ENCODE measurements around the gene ANO1. TPM values are rescaled to one million over a fixed set of nuclear protein-coding genes. Genes with fewer than 3 reads are reported as not detected.

Gene ANO1
- polyA plus RNA-seq, 1 of the 3 experiments (the other 2 are of a cell fraction), result not detected

DNA sequence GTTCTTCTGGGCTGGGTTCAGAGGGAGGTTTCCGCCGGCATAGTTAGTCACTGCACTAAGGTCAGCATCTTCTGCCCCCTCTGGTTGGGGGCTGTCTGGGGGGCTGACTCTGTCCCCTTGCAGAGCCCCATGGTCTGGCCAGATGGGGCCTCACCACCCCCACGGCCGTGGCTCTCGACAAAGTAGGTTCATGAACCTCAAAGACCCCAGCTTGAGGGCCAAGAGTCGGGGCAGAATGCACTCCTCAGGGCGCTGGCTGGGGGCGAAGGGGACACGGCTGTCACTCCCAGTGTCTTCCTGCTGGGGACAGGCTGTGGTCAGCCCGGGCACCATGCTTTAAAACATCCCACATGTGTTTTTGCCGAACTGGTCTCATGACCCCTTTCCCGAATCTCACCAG is 20.8 kb downstream of the ANO1 start:
- POLR2A ChIA-PET, result no interaction called here
- Histone ChIP-seq H2AFZ (ENCODE audit: low read depth) (no peak overlapping the region), H3K9me3 (no peaks in the 10 kb centered on the region), H3K79me2 (ENCODE audit: insufficient read depth) (no peaks in the 10 kb centered on the region), H3K9me2 (no peaks in the 10 kb centered on the region), H3K4me3 (ENCODE audit: low read depth in 2 of 2, low read length in 1 of 2) (no peak overlapping the region), H3K27ac (ENCODE audit: low read depth in 2 of 2, low read length in 1 of 2) (no peak overlapping the region), H4K20me1 (ENCODE audit: insufficient read depth) (no peaks in the 10 kb centered on the region), H3K4me2 (no peak overlapping the region), H3F3A (replicated peaks; ENCODE audit: insufficient read depth) (no peaks in the 10 kb centered on the region), H3K36me3 (replicated peaks in 1 of 2; ENCODE audit: control insufficient read depth in 1 of 2, insufficient read depth in 2 of 2, low read length in 1 of 2) (no peaks in the 10 kb centered on the region), H3K9ac (no peak overlapping the region), H3K27me3 (ENCODE audit: insufficient read depth) (0 out of 2 replicates have a peak, but pooled peaks cover 7% of the 10 kb centered on the region), H3K4me1 (ENCODE audit: control insufficient read depth in 1 of 2, insufficient read depth in 2 of 2, low read depth in 1 of 2, low read length in 1 of 2) (no peaks in the 10 kb centered on the region; a peak in 1 of 4 replicates)
- no peak for TF ChIP-seq EP300 (IDR thresholded peaks at IDR 0.05; ENCODE audit: borderline replicate concordance in 1 of 2, low read depth in 1 of 2, low read length in 1 of 2)
- no peak for TF ChIP-seq CHD2 (IDR thresholded peaks at IDR 0.05; ENCODE audit: low read length, partially characterized antibody)
- no peak for TF ChIP-seq EZH2phosphoT487 (IDR thresholded peaks at IDR 0.05; ENCODE audit: borderline replicate concordance, low read depth)
- TF ChIP-seq RXRA (IDR thresholded peaks at IDR 0.05; ENCODE audit: borderline replicate concordance, low read depth), result no peak
- no peak for TF ChIP-seq JUND (IDR thresholded peaks at IDR 0.05)
- TF ChIP-seq FOXM1 (IDR thresholded peaks at IDR 0.05; ENCODE audit: low read depth), result no peak
- no peak for TF ChIP-seq FOSL2 (IDR thresholded peaks at IDR 0.05; ENCODE audit: borderline replicate concordance, low read depth)
- TF ChIP-seq POLR2AphosphoS5 (IDR thresholded peaks at IDR 0.05; ENCODE audit: low read depth, low read length), result no peak
- no peak for TF ChIP-seq SMC3 (IDR thresholded peaks at IDR 0.05; ENCODE audit: low read depth, low read length)
- TF ChIP-seq TEAD4 (IDR thresholded peaks at IDR 0.05; ENCODE audit: borderline replicate concordance, insufficient read depth), result no peak
- no peak for TF ChIP-seq YY1 (IDR thresholded peaks at IDR 0.05; ENCODE audit: low read depth)
- TF ChIP-seq, protein P1, sequence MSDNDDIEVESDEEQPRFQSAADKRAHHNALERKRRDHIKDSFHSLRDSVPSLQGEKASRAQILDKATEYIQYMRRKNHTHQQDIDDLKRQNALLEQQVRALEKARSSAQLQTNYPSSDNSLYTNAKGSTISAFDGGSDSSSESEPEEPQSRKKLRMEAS (IDR thresholded peaks at IDR 0.05; ENCODE audit: low read depth), result no peak
- TF ChIP-seq IRF3 (IDR thresholded peaks at IDR 0.05; ENCODE audit: low read depth, low read length), result no peak
- no peak for TF ChIP-seq MEF2A (IDR thresholded peaks at IDR 0.05; ENCODE audit: borderline replicate concordance, low read depth)
- no peak for TF ChIP-seq ELF1 (IDR thresholded peaks at IDR 0.05)
- WGBS (ENCODE audit: low lambda C conversion rate), result 38% methylated on average over 8 of the region's 12 CpGs
- CTCF ChIA-PET, result interaction anchor here (0.7 kb wide), 1 partner anchor 182 kb away, joined by 3 read pairs; no protein-coding TSS in a partner anchor
- DNase-seq, result no peak

GRCh38 chr11:70099578-70100279 is 21.6 kb downstream of the ANO1 start:
- H3K27me3 ChIP-seq (ENCODE audit: insufficient read depth), result 0 out of 2 replicates have a peak, but pooled peaks cover 7% of the 10 kb centered on the region
- H3K27ac ChIP-seq (ENCODE audit: low read depth in 2 of 2, low read length in 1 of 2), result no peak overlapping the region
- no peaks in the 10 kb centered on the region for H4K20me1 ChIP-seq (ENCODE audit: insufficient read depth)
- H3F3A ChIP-seq (replicated peaks; ENCODE audit: insufficient read depth), result no peaks in the 10 kb centered on the region
- H3K4me2 ChIP-seq, result no peak overlapping the region
- H3K4me1 ChIP-seq (ENCODE audit: control insufficient read depth in 1 of 2, insufficient read depth in 2 of 2, low read depth in 1 of 2, low read length in 1 of 2), result peaks cover 0 to 4% of the 10 kb centered on the region in 2 experiments; a peak in 1 of 4 replicates
- WGBS (ENCODE audit: low lambda C conversion rate), result 61% methylated on average over 12 of the region's 16 CpGs
- H3K79me2 ChIP-seq (ENCODE audit: insufficient read depth), result no peaks in the 10 kb centered on the region
- H3K9me3 ChIP-seq, result no peaks in the 10 kb centered on the region
- CTCF ChIA-PET, result no interaction called here
- TF ChIP-seq FOSL2 (IDR thresholded peaks at IDR 0.05; ENCODE audit: borderline replicate concordance, low read depth) (no peak), GATA2 (CRISPR knock-in tag; IDR thresholded peaks at IDR 0.05) (no peak), EP300 (IDR thresholded peaks at IDR 0.05; ENCODE audit: borderline replicate concordance in 1 of 2, low read depth in 1 of 2, low read length in 1 of 2) (no peak), POLR2AphosphoS5 (IDR thresholded peaks at IDR 0.05; ENCODE audit: low read depth, low read length) (no peak), IRF3 (IDR thresholded peaks at IDR 0.05; ENCODE audit: low read depth, low read length) (no peak), RCOR1 (IDR thresholded peaks at IDR 0.05; ENCODE audit: low read length) (no peak), CHD2 (IDR thresholded peaks at IDR 0.05; ENCODE audit: low read length, partially characterized antibody) (no peak)
- TF ChIP-seq, protein P2, sequence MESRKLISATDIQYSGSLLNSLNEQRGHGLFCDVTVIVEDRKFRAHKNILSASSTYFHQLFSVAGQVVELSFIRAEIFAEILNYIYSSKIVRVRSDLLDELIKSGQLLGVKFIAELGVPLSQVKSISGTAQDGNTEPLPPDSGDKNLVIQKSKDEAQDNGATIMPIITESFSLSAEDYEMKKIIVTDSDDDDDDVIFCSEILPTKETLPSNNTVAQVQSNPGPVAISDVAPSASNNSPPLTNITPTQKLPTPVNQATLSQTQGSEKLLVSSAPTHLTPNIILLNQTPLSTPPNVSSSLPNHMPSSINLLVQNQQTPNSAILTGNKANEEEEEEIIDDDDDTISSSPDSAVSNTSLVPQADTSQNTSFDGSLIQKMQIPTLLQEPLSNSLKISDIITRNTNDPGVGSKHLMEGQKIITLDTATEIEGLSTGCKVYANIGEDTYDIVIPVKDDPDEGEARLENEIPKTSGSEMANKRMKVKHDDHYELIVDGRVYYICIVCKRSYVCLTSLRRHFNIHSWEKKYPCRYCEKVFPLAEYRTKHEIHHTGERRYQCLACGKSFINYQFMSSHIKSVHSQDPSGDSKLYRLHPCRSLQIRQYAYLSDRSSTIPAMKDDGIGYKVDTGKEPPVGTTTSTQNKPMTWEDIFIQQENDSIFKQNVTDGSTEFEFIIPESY (IDR thresholded peaks at IDR 0.05; ENCODE audit: borderline replicate concordance, low read depth), result no peak
- DNase-seq, result no peak
- no peaks in the 10 kb centered on the region for H3K36me3 ChIP-seq (replicated peaks in 1 of 2; ENCODE audit: control insufficient read depth in 1 of 2, insufficient read depth in 2 of 2, low read length in 1 of 2)
- no peak overlapping the region for H2AFZ ChIP-seq (ENCODE audit: low read depth)
- H3K4me3 ChIP-seq (ENCODE audit: low read depth in 2 of 2, low read length in 1 of 2), result no peak overlapping the region
- POLR2A ChIA-PET, result no interaction called here
- no peak overlapping the region for H3K9ac ChIP-seq
- no peaks in the 10 kb centered on the region for H3K9me2 ChIP-seq
